Fibroblast of skin of right biceps (primary cell): ENCODE results near the gene SUPT4H1.

Experiments
- DNase-seq: peaks from one replicate; pipeline ENCODE4 v3.0.0-alpha.2; 2013

SUPT4H1 gene

DNA sequence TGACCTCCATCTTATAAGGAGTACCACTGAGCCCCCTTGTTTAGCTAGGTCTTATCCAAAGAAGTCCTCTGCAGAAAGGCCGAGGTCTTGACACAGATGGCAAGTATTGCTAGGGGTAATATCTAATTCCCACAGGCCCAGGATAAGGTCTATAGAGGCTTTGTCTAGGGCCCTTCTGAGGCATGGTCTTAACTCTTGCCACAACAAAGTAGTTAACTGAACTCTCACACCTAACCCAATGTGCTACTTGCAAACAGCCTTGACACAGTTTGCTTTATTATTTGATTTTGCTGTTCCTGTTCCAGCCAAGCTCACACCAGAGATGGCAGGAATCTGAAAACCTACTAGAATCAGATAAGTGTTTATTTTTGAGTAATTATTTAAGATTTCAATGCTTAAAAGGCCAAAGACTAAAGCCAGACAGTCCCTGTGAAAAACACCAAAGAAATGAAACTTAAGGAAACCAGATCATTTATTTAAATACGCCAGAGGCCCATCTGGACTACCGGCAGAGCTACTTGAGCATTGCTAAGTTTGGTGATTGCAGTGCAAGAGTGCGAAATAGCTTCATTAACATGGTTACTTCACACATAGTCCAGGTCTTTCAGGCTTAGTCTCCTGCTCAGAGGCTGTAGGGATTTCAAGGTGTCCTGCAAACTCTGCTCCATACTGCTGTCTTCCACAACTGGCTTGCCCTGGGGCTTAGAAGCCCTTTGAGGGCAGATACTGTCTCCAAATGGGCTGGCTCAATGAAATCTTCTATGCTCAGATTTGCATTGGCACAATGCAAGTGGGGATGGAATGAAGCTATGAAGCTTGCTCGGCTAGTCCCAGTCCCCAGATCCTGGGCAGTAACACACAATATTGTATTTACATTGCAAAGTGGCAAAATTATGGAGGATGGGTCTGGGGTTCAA lies 28.5 kb upstream of the SUPT4H1 start:
- no peak for DNase-seq

DNA sequence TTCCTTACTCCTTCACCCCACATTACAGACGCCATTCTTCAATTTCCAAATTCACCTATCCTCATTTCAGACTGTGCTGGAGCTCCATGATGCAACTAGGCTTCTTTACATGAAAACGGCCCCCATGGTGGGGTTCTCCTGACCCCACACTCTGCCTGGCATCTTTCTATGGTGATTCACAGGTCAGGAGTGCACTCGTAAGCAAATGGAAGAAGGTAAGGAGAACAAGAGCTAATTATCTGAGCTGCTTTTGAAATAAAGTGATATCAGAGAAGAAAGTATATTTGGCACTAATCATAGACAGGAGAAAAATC lies 27.5 kb upstream of the SUPT4H1 start:
- no peak for DNase-seq

DNA sequence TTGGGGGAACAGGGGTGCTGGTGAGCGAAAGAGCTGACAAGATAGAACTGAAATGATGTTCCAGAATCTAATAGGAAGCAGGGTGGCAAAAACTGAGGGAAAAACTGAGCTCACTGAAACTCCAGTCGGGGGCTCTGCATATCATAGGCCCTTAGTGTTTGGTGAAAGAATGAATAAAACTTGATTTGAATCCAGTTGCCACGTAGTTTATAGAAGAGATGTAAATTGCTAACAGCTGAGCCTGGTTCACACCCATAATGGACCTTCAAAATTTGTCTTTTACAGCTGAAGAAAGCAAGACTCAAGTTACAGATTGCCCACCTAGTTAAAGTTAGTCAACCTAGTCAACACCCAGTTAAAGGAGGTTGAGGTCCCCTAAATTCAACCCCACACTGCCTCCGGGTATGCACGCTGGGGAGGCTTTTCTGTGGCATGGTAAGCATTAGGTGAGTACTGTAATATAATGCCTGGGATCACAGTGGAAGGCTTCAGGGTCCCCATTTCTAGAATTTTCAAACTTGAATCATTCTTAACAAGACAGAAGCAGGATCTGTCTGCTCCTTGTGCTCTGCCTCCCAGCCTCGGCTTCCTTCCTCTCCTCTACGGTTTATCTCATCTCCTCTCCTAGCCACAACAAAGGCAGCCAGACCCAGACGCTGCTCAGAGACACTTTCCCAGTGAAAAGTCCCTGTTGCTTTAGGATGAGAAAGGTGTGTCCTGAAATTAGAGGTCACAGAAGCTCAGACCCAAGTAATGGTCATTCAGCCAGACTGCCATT lies 26.9 kb upstream of the SUPT4H1 start:
- DNase-seq = no peak

DNA sequence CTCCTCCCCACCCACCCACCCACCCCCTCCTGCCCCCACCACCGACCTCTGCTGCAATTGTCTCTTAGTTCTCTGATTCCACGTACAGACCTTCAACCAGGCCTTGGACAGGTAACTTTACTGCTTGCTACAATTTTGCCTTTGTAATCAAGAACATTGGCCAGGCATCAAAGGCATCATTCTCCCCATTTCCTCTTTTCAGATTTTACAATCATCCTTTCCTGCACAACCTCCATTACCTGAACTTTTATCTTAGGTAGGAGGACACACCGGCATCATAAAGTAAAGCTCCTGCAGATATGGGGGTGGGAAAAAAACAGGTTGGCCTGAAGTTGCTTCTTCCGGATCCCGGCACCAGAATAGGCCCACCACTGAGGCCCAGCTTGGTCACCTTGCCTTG lies 25.7 kb upstream of the SUPT4H1 start:
- no peak for DNase-seq

DNA sequence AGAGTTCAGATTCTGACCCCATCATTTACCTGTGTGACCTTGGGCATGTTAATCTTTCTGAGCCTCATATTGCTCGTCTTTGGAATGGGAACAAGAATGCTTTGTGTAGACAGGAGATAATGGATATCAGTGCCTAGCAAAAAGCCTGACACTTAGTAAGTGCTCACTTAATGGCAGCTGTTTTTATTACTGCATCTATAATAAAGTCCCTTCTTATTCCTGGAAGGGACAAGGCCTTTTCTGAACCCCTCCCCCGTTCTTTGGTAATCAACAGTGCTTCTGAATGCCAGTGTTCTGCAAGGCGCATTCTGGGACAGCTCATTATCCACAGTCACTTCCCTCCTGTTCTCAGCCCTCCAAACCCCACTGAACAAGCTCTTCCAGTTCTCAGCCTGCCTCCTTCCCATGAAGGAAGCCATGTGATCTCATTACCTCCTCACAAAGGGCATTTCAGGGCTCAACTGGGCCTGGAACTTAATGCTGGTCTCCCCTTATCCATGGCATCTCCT lies 25.1 kb upstream of the SUPT4H1 start:
- DNase-seq = no peak

DNA sequence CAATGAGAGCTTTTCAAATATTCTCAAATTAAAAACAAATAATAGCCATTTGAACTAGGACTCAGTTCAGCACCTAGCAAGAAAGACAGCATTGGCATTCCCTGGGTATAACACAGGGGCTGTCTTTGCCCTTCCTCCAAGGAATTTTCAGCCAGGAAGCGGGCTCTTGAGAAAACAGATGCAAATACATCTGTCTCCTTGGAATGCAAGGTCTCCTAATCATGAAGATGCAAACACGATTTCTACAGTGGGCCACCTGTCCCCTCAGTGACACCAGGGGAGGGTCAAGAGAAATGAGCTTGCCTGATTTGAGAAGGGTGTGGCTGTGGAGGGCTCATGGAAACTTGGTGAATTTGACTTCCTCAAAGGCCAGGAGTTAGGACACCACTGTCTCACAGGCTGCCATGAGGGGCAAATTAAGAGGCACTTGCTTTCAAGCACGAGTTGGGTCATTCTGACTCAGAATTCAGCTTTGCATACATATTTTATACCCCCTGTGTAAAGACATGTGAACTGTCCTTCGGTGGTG lies 24.5 kb upstream of the SUPT4H1 start:
- no peak for DNase-seq

DNA sequence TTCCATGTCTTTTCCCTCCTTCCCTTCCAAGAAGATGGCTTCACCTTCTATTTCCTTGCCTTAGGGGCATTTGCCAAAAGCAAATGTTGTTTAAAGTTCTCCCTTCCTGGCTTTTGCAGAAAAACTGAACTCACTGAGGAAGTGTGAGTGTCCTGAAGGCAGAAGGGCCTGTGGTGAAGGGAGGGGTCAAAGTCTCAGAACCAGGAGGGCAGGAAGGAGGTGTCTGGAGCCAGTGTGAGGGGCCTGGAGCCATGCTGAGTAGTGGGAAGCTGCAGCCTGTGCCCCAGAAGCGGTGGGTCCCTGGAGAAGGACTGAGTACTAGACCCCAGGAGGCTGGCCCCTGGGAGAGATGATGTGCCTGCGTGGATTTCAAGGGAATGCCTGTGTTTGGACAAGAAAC lies 23.8 kb upstream of the SUPT4H1 start:
- no peak for DNase-seq

DNA sequence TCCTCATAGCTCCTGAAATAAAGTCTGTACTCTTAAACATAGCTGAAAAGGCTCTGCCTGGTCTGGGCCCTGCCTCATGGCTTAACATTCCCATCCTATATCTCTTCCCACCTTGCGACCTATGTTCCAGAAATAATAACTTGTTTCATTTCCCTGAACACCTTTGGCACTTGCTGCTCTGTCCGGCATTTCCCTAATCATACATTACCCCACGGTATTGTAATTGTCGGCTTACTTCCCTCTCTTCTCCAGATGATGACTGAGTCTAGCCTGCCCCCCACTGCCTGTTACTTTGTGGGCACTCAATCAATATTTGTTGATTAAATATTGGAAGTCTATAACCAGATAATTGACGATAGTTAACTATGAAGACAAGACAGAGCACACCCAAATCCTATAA lies 23.3 kb upstream of the SUPT4H1 start:
- DNase-seq = no peak

DNA sequence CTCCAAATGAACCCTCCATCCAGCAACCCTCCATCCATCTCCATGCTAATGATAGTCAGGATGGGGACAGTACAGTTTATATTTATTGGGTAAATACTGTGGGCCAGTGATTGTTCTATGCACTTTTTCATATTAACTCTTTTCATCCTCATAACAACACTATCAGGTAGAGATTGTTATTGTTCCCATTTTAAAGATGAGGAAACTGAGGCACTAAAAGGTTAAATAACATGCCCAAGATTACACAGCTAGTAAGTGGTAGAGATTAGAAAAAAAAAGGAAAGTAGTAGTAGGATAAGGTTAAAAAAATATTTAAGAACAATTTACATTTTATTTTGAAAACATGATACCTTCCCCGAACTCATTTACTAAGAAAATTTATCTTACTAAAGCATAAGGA lies 21.9 kb upstream of the SUPT4H1 start:
- no peak for DNase-seq

DNA sequence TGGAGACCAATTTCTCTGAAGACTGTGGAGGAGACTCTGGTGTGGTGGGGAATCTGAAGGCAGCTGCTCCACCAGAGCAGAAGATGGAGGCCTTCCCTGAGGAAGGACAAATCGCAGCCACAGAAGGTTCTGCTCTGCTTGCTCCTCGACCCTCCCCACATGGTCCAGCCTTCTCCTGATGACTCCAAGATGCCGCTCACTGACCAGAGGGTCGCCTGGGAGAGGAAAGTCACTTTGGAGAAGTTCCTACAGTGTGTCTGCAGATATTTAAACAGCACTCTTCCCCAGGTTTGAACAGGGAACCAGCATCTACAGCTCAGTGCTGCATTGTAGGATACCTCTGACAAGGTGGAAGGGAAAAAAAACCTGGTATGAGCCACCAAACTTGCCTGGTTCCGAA lies 21.0 kb upstream of the SUPT4H1 start:
- no peak for DNase-seq

DNA sequence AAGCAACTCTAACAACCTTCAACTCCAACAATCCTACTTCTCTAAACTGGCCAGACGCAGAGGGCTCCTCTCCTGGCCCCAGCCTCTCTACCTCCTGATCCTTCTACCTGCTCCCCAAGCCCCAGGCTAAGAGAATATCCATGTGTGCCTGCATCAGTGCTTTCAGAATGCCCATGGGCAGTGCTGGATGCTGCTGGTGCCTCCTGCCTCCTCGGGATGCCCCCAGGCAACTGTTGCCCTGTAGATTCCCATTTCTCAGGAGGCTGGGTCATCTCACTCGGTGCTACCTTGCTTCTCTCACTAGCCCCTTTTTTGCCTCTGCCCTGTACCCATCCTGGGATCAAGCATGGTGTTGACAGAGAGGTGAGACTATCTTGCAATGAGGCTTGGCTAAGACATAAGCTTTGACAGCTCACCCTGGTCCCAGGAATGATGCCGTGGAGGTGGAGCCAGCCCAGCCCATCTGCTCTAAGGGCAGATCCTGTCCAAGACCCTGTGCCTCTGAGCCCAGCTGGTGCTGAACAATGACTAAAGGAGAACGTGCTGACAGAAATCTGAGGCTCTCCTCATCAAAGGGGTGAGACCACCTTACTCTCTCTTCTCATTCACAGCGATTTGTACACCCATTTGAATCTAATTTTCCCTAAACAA lies 19.4 kb upstream of the SUPT4H1 start:
- DNase-seq = no peak

DNA sequence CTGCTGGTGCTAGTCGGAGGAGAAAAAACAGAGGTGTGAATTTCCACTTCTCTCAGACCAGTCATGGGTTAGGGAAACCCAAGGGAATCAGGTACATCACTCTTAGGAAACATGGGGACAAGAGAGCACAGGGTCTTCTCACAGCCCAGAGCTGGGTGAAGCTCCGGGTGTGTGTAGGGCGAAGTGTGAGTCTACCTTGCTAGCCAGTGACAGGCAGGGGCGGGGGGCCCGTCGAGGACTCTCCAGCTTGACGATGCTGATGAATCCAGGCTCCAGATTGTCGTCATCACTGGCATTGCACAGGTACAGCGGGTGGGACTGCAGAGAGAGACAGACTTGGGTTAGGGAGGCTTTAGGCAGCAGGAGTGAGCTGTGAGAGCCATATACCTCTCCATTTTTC lies 18.7 kb upstream of the SUPT4H1 start:
- no peak for DNase-seq

DNA sequence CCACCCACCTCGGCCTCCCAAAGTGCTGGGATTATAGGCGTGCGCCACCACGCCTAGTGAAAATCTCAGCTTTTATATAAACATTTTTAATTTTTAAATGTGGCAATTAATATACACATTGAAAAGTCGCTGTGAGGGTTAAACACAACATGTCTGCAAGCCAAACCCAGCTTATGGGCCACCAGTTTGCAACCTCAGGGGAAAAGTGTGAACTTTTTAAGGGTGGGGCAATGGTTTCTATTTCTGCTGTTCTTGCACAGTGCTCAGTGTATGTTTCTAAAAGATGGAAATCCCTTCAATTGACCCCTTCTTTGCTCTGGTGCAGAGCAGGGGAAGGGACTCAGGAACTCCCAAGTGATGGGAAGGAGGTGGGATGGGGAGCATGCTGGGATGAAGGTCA lies 18.3 kb upstream of the SUPT4H1 start:
- no peak for DNase-seq

DNA sequence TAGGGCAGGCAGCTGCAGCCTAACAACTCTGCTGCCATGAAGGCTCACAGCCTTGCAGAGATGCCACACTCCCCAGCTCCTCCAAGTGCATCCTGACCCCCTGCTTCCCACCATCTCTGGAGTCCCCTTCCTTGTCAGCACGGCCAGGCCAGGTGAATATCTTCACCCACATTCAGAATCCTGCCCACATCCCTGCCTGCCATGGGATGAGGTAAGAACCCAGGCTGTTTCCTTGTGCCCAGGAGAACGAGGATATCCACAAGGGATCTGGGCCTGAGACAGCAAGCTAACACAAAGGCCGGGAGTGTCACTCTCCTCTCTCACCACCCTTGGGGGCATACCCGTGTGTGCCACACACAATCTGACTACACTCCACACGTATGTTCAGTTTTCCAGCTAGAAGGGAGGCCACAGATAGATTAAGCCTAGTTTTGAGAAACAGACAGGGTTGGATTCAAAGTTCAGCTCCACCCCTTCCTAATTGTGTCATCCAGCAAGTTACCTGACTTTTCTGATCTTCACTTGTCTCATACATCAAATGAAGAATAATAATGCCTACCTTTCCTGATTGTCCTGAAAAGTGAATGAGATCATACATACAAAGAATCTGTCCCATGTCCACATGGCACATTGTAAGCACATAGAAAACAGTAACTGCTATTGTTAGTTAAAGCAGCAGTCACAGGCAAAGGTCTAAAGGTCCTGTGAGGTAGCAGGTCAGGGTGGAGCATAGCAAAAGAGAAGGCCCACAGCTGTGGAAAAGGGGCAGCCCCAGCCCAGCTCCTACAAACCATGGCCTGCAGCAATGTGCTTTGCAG lies 17.4 kb upstream of the SUPT4H1 start:
- DNase-seq = no peak

DNA sequence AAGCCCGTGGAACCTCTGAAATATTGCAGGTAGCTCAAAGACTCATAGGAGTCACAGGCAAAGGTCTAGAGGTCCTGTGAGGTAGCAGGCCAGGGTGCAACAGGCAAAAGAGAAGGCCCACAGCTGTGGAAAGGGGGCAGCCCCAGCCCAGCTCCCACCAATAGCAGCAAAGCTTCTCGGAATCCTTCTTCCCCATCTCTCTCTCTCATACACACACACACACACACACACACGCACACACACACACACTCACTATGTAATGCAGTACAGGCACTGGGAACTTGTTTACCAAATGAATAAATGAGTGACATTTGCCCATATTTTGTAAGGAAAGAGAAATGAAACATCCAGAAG lies 16.8 kb upstream of the SUPT4H1 start:
- no peak for DNase-seq

DNA sequence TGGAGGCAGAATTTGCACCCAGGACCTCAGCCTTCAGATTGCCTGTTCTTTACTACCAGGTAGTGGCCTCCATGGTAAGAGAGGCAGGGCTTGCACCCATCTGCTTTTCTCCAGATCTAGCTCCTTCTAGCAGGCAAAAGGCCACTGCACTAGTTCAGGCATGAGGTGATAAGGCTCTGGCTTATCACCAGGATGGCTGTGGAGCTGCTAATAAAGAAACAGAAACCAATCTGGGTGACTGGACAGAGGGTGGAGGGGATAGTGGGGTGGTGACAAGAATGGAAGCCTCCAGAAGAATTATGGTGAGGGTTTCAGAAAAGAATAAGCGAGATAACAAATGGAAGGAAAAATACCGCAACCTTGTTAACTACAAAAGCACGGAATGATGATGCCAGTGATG lies 15.5 kb upstream of the SUPT4H1 start:
- no peak for DNase-seq

DNA sequence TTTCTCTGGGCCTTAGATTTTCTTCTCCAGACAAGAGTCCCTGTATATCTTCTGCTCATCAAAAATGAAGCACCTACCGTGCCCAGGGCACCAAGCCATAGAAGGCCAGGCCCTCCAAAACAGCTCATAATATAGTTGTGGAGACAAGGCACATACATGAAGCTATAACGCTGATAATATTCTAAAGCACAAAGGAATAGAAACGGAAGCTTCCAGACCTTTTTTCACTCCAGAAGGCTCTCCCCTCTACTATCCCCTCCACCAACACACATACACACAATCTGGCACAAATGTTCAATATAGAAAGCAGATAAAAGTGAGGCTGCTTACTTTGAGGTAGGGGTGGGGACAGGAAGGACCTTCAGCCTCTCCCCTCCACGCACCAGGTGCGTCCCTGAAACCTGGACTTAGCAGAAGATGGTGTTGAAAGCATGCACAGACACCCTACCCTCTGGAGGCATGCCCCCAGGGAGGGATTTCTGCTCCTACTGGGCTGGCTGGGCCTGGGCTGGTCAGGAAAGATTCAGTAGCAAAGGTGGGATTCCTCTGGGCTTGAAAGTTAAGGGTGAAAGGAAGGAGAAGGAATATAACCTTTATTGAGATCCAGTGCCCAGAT lies 14.1 kb upstream of the SUPT4H1 start:
- DNase-seq = no peak

DNA sequence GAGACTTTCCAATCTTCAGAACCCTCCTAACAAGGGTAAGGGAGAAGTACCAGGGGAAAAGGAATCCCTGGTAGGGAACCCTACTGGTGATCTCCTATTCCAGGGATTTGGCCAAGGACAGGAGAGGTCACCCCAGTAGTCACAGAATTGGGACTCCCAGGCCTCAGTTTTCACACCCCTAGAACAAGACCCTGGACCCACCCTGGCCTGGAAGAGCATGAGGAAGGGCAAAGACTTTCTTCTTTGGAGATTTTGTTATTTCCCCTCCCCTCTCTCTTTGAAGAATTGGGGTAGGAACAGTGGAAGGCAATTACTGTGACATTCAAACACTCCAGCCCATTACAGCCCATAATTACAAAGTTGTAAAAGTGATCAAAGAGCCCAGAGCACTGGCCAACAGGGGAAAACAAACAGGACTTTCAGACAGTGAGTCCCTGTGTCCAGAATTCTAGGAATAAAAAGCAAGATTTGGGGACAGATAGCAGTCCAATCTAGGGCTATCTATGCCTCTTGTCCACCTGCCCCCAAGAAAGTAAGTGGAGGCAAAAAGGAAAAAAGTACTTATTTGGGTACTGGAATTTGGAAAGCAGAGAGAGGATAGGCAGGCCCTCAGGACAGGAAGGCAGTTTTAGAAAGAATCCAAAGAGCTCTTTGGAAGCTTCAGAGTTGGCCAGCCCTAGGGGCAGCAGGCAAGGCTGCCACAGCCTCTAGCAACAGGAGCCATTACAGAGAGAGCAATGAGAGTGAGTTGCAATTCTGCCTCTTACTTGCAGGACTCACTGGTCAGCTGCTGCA lies 13.4 kb upstream of the SUPT4H1 start:
- no peak for DNase-seq

DNA sequence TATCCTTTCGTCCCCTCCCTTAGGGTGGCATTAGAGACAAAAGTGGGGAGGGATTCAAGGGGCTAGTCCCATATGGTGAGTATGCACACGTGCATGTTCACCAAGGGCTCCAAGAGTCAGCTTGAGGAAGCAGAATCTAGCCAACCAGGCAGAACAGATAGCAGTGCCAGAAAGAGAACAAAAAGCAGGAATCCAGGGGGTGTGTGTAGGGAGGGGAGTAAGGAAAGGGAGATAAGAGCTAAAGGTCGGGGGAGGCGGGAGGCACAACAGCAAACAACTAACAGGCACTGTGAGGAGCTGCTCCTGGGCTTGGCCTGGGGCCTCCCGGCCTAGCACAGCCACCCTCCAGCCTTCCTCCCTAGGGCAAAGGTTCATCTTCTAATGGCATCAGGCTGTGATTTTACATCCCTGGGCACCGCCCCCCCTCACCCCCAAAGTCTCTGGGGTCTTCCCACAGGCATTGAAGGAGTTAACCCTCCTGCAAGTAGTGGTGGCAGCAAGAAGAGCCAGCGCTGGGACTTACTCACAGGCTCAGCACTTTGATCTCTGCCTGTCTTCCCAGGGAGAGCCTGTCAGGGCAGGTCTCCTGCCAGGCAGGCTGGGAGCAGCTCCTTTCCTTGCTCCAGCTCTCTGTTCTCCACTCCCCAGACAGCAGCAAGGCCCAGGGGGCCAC lies 12.4 kb upstream of the SUPT4H1 start:
- DNase-seq = no peak

DNA sequence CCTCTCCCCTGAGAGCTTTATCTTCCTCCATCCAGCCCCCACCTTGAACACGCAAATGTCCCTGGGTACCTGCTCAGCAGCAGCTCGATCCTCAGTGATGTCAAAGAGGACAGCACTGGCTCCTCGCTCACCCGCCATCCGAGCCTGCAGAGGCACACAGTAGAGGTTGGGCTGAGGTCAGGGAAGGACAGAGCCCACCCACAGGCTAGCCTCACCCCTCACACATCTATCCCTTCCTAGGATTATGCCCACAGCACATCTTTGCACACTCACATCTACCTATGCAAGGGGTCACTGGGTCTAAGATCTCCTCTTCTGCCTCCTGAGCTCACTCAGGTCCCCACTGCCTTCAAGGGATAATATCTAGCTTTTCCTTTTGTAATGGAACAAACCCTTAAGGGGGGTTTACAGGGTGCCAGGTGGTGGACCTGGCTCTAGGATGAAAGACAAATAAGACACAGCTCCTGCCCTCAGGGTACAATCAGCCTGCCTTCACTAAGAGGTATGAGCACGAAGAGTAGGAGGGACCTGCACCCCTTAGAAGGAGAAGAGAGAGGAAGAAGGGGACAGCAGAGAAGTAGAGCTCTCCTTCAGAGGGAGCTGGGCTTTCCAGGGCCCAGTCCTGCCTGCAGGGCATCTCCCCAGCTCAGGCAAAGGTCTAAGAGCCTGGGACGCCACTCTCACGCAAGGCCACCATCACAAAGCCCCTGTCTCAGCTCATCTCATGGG lies 11.6 kb upstream of the SUPT4H1 start:
- no peak for DNase-seq
